SK-N-SH (cell line): ENCODE measurements around the gene SMIM22.

Experiments
- CTCF ChIP-seq: fragments of 200-600 bp; sonication (generic); IDR thresholded peaks from 2 replicates; pipeline ENCODE4 v1.6.1; 2017; ENCODE audit warnings: antibody characterized with exemption, mild to moderate bottlenecking, moderate library complexity
- EP300 ChIP-seq, 2 experiments: IDR thresholded peaks; 2 replicates each; pipeline versions ENCODE4 v1.4.0 to v1.6.1; 2012; ENCODE audit warnings: borderline replicate concordance in 1 of 2, low read depth in 1 of 2, low read length in 1 of 2
- POLR2AphosphoS5 ChIP-seq: IDR thresholded peaks from 2 replicates; pipeline ENCODE4 v1.6.1; 2012; ENCODE audit warnings: low read depth, low read length
- SIN3A ChIP-seq: IDR thresholded peaks from 2 replicates; pipeline ENCODE4 v1.6.1; 2012; ENCODE audit warnings: low read depth, mild to moderate bottlenecking, low read length, moderate library complexity, borderline replicate concordance
- TAF1 ChIP-seq: IDR thresholded peaks from 2 replicates; pipeline ENCODE4 v1.6.1; 2012; ENCODE audit warnings: low read depth, mild to moderate bottlenecking, low read length, moderate library complexity, borderline replicate concordance

DNA sequence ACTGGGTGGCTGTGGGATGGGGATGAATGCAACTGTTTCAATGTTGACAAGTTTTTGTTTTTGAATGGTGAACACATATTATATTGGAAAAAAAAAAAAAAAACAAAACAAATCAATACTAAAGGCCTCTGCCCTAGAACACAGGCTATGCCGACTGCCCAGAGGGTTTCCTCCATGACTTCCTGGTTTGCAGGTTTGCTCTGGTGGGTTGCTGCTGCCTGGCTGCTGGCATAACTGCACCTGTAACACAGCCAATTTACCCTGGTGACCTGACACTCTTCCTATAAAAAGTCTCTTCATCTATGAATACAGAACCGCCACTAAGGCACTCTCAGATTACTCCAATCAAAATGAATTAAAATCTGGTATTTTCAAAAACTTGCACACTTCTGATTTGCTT is 41.6 kb downstream of the SMIM22 start:
- TF ChIP-seq SIN3A (no peak), TAF1 (no peak), EP300 (IDR thresholded peaks at IDR 0.05; ENCODE audit: borderline replicate concordance in 1 of 2, low read depth in 1 of 2, low read length in 1 of 2) (no peak), CTCF (no peak), POLR2AphosphoS5 (no peak)
